MCF 10A (cell line): ENCODE measurements around the gene YBX2. TPM values are rescaled to one million over a fixed set of nuclear protein-coding genes. Genes with fewer than 3 reads are reported as not detected.

Source experiments
- BruUV-seq: library from RNA; stranded (reverse); fragments of 400-500 nt; replicated peaks from 2 replicates; lab custom pipeline; 2021; lab: Mats Ljungman, UMichigan
- CTCF ChIA-PET: fragments of 300-600 bp; sonication (Branson Sonifier 250); formaldehyde crosslinking; extraction: SDS; loops from one replicate; lab custom pipeline; 2021; ENCODE audit warnings: antibody characterized with exemption, inconsistent platforms; lab: Yijun Ruan, JAX
- POLR2A ChIA-PET: fragments of 300-600, 350-650 bp; sonication (Branson Sonifier 250); formaldehyde crosslinking; extraction: SDS; loops from one replicate; lab custom pipeline; 2020; ENCODE audit warnings: antibody characterized with exemption, inconsistent platforms; lab: Yijun Ruan, JAX
- DNase-seq: peaks from one replicate; pipeline ENCODE4 v3.0.0-alpha.2; 2018; ENCODE audit not compliant: unreplicated experiment
- H3K27ac Mint-ChIP-seq: one replicate; pipeline ENCODE4 v1.8.0; 2022; ENCODE audit warnings: mild to moderate bottlenecking, low read depth, mixed read lengths; ENCODE audit not compliant: unreplicated experiment
- H3K27me3 Mint-ChIP-seq: one replicate; pipeline ENCODE4 v1.8.0; 2022; ENCODE audit warnings: mixed read lengths; ENCODE audit not compliant: insufficient read depth, unreplicated experiment
- H3K36me3 Mint-ChIP-seq: one replicate; pipeline ENCODE4 v1.8.0; 2022; ENCODE audit warnings: mild to moderate bottlenecking, moderate library complexity, mixed read lengths; ENCODE audit not compliant: insufficient read depth, unreplicated experiment
- H3K4me1 Mint-ChIP-seq: one replicate; pipeline ENCODE4 v1.8.0; 2022; ENCODE audit warnings: mixed read lengths; ENCODE audit not compliant: insufficient read depth, unreplicated experiment
- H3K4me3 Mint-ChIP-seq: one replicate; pipeline ENCODE4 v1.8.0; 2022; ENCODE audit warnings: mild to moderate bottlenecking, moderate library complexity, mixed read lengths; ENCODE audit not compliant: unreplicated experiment
- H3K9me3 Mint-ChIP-seq: one replicate; pipeline ENCODE4 v1.8.0; 2022; ENCODE audit warnings: mixed read lengths; ENCODE audit not compliant: unreplicated experiment
- intact Hi-C: fragments of 100-400 bp; cut with micrococcal nuclease; formaldehyde crosslinking; loops from 2 replicates; pipeline ENCODE4 v1.14.1; 2022
- total RNA-seq: library from RNA; stranded (reverse); gene quantifications from 2 replicates; pipeline ENCODE4 v1.2.3, GENCODE V29; 2022
- TF ChIP-seq, protein P1 (sequence below): fragments of 200-600 bp; IDR thresholded peaks from one replicate; pipeline ENCODE4 v1.8.0; 2022; ENCODE audit warnings: antibody characterized with exemption, mild to moderate bottlenecking; ENCODE audit not compliant: unreplicated experiment

Gene YBX2
- total RNA-seq, 1 experiment from 2014 or later = 0.40 TPM

- no peak overlapping the region for H3K4me3 Mint-ChIP-seq
- TF ChIP-seq, protein P1, sequence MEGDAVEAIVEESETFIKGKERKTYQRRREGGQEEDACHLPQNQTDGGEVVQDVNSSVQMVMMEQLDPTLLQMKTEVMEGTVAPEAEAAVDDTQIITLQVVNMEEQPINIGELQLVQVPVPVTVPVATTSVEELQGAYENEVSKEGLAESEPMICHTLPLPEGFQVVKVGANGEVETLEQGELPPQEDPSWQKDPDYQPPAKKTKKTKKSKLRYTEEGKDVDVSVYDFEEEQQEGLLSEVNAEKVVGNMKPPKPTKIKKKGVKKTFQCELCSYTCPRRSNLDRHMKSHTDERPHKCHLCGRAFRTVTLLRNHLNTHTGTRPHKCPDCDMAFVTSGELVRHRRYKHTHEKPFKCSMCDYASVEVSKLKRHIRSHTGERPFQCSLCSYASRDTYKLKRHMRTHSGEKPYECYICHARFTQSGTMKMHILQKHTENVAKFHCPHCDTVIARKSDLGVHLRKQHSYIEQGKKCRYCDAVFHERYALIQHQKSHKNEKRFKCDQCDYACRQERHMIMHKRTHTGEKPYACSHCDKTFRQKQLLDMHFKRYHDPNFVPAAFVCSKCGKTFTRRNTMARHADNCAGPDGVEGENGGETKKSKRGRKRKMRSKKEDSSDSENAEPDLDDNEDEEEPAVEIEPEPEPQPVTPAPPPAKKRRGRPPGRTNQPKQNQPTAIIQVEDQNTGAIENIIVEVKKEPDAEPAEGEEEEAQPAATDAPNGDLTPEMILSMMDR = no peak
- intact Hi-C loops = no loop called here
- H3K36me3 Mint-ChIP-seq = peaks cover 5% of the 10 kb centered on the region
- peaks cover 15% of the 10 kb centered on the region for H3K4me1 Mint-ChIP-seq
- H3K27me3 Mint-ChIP-seq = no peaks in the 10 kb centered on the region
- POLR2A ChIA-PET = no interaction called here
- no peak for DNase-seq
- H3K27ac Mint-ChIP-seq = no peak overlapping the region
- CTCF ChIA-PET = no interaction called here
- BruUV-seq = no TSS peak
- H3K9me3 Mint-ChIP-seq = no peaks in the 10 kb centered on the region
Measured at GRCh38 chr17:7332111-7332510, 37.7 kb upstream of the YBX2 start.

DNA sequence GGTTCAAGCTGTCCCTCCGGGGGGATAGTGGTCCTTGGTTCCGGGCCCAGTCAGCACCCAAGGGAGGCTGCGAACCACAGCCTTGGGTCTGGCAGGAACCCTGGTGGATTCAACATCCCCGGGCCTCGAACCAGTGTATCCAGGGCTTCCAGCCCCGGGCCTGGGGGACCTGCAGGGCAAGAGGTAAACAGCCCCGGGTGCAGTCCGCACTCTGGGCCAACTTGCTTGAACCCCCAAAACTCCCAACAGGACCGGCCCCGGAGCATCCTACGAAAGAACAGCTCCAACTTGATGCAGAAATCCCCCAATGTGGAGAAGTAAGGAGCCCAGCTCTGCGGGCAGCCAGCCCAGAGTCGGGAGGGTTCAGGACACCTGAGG is 36.2 kb upstream of the YBX2 start:
- CTCF ChIA-PET = interaction anchor here (1.1 kb wide), 1 partner anchor 106 kb away, joined by 5 read pairs; no protein-coding TSS in a partner anchor

GRCh38 chr17:7329997-7330637 is 35.7 kb upstream of the YBX2 start:
- POLR2A ChIA-PET = interaction anchor here (0.6 to 3.6 kb wide), 31 partner anchors 9 to 358 kb away, joined by 3 to 54 read pairs (median 4); partner anchors contain the start of genes ACADVL, CD68, DLG4 and DVL2
- CTCF ChIA-PET = interaction anchor here (0.6 to 1.1 kb wide), 7 partner anchors 8 to 370 kb away, joined by 3 to 5 read pairs (median 4); no protein-coding TSS in a partner anchor
- H3K4me1 Mint-ChIP-seq = peaks cover 15% of the 10 kb centered on the region
- H3K4me3 Mint-ChIP-seq = peak overlapping the region; percentile 99
- intact Hi-C loops = no loop called here
- H3K27me3 Mint-ChIP-seq = no peaks in the 10 kb centered on the region
- DNase-seq = peak; percentile 81
- H3K9me3 Mint-ChIP-seq = no peaks in the 10 kb centered on the region
- TF ChIP-seq, protein P1 = no peak
- BruUV-seq = no TSS peak
- H3K36me3 Mint-ChIP-seq = peaks cover 20% of the 10 kb centered on the region
- peak overlapping the region; percentile 96 for H3K27ac Mint-ChIP-seq

More for the DNA sequence above, 36.2 kb upstream of the YBX2 start:
- intact Hi-C loops = no loop called here
- H3K27me3 Mint-ChIP-seq = no peaks in the 10 kb centered on the region
- H3K36me3 Mint-ChIP-seq = peaks cover 16% of the 10 kb centered on the region
- H3K4me1 Mint-ChIP-seq = peaks cover 15% of the 10 kb centered on the region
- no TSS peak for BruUV-seq
- POLR2A ChIA-PET = interaction anchor here (0.6 to 3.6 kb wide), 8 partner anchors 9 to 297 kb away, joined by 3 to 54 read pairs (median 8); partner anchors contain the start of genes DVL2, KCTD11, SAT2 and TMEM95
- no peaks in the 10 kb centered on the region for H3K9me3 Mint-ChIP-seq
- no peak overlapping the region for H3K27ac Mint-ChIP-seq
- peak overlapping the region; percentile 99 for H3K4me3 Mint-ChIP-seq
- TF ChIP-seq, protein P1 = no peak
- DNase-seq = no peak

DNA sequence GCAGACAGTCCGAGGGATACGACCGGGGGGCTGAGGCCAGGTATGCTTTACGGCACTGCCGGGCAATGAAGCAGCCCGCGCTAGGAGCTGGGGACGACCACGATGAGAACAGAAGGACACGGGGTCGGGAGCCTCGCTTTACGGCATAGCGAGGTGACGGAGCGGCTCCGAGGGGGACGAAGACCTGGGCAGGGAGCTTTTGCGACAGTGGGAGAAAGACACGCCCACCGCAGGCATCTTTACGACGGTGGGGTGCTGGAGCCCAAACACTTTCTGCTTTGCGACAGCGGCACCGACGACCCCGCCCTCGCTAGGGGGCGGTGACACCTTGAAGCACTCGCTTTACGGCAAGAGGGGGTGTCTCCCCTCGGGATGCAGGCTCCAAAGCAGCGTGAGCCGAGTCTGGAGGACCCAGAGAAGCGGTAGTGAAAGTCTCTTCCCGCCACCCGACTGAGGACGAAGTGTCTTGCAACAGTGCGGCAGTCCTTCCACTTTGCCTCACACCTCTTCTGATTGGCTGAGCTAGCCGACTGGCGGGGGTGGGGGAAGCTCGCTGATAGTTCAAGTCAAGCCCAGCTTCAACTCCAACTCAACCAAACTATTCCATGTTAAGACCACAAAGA is 35.0 kb upstream of the YBX2 start:
- peak; percentile 98 for DNase-seq
- intact Hi-C loops = no loop called here
- Mint-ChIP-seq H3K27ac (peak overlapping the region; percentile 96), H3K4me3 (peak overlapping the region; percentile 99), H3K4me1 (peaks cover 15% of the 10 kb centered on the region), H3K9me3 (no peaks in the 10 kb centered on the region), H3K27me3 (no peaks in the 10 kb centered on the region), H3K36me3 (peaks cover 26% of the 10 kb centered on the region)
- POLR2A ChIA-PET = interaction anchor here (0.6 to 3.6 kb wide), 33 partner anchors 9 to 358 kb away, joined by 3 to 54 read pairs (median 4); partner anchors contain the start of genes ACADVL, CD68, DLG4 and DVL2
- CTCF ChIA-PET = interaction anchor here (0.6 to 1.0 kb wide), 6 partner anchors 9 to 371 kb away, joined by 3 to 5 read pairs (median 4); no protein-coding TSS in a partner anchor
- BruUV-seq = no TSS peak
- TF ChIP-seq, protein P1 = no peak
